Measurements from ENCODE around the gene KRT79. TPM values are rescaled to one million over a fixed set of nuclear protein-coding genes. Genes with fewer than 3 reads are reported as not detected.

Gene KRT79
- polyA plus RNA-seq, 4 donors, result 0.31 TPM; not detected in 3

DNA sequence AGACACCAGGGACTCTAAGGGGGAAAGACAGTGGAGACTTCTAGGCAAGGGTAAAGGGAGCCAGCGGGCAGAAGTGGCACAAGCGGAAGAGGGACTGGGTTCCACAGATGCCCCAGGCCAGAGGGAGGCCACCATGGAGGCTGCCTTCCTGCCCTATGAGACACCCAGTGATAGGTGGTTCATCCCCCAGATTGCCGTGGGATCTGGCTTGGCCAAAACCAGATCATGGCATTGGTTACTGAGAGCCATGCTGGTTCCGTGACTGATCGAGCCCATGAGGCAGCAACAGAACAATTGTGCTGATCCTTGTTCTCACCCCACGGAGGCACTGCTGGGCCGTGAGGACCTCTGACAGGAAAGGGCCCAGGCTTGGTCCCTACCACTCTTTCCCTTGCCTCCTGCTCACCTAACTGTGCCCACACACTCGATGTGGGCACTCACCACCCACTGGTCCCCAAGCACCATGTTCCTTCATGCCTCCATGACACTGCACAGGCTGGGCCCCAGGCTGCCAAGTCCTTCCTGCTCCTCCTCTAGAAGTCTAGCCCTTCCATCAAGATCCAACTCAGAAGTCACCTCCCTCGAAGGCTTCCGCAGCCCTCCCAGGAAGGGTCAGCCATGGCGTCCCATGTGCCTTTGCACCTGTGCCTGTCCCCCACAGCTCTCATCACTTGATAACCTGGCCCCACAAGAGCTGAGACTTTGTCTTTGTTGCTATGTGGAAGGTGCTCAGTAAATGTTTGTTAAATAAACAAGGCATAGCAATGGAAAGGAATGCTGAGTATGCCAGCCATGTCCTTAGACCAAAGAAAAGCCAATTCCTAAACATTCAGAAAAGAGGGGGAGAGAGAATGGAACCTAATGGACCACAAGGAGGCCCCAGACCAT lies 7.3 kb downstream of the KRT79 start:
- 89 to 91% (median 91%) methylated on average over 11 of the region's 11 CpGs for WGBS, 3 donors
- no peak for FAIRE-seq

DNA sequence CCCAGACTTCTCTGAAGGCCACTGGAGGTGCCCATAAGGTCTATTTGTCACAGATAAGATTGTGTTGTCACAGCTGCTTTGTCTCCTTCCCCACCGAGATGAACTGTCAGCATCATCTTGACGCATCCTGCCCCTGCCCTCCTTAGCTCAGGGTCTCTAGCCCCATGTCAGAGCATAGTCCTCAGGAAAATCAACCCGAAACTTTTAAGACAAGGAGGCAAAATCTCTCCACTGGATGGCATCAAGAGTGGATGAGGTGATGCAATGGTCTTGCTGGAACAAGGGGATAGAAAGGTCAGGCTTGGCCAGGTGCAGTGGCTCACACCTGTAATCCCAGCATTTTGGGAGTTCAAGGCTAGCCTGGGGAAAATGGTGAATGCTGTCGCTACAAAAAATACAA lies 8.2 kb downstream of the KRT79 start:
- DNase-seq, result no peak
- WGBS, 3 donors, result 72 to 77% (median 73%) methylated on average over 4 of the region's 4 CpGs
- Histone ChIP-seq H3K4me3 (ENCODE audit: low read depth in 1 of 3, low read length in 3 of 3) (no peak overlapping the region), H3K27me3 (ENCODE audit: control insufficient read depth in 3 of 3, insufficient read depth in 3 of 3, low read length in 3 of 3) (no peaks in the 10 kb centered on the region), H3K27ac (ENCODE audit: low read depth in 1 of 3, low read length in 2 of 3) (no peak overlapping the region), H3K9me3 (ENCODE audit: control insufficient read depth in 2 of 2, insufficient read depth in 1 of 2, low read depth in 1 of 2, low read length in 1 of 2) (no peaks in the 10 kb centered on the region), H3K36me3 (ENCODE audit: control insufficient read depth in 3 of 3, insufficient read depth in 2 of 3, low read depth in 1 of 3, low read length in 3 of 3) (no peaks in the 10 kb centered on the region), H3K4me1 (ENCODE audit: control insufficient read depth in 3 of 3, insufficient read depth in 2 of 3, low read depth in 1 of 3, low read length in 2 of 3) (no peaks in the 10 kb centered on the region)
- no peak for FAIRE-seq

More for the DNA sequence above, 7.3 kb downstream of the KRT79 start:
- no peak for DNase-seq
- Histone ChIP-seq H3K4me1 (ENCODE audit: control insufficient read depth in 3 of 3, insufficient read depth in 2 of 3, low read depth in 1 of 3, low read length in 2 of 3) (no peaks in the 10 kb centered on the region), H3K27me3 (ENCODE audit: control insufficient read depth in 3 of 3, insufficient read depth in 3 of 3, low read length in 3 of 3) (no peaks in the 10 kb centered on the region), H3K4me3 (ENCODE audit: low read depth in 1 of 3, low read length in 3 of 3) (no peak overlapping the region), H3K27ac (ENCODE audit: low read depth in 1 of 3, low read length in 2 of 3) (no peak overlapping the region), H3K9me3 (ENCODE audit: control insufficient read depth in 2 of 2, insufficient read depth in 1 of 2, low read depth in 1 of 2, low read length in 1 of 2) (no peaks in the 10 kb centered on the region), H3K36me3 (ENCODE audit: control insufficient read depth in 3 of 3, insufficient read depth in 2 of 3, low read depth in 1 of 3, low read length in 3 of 3) (no peaks in the 10 kb centered on the region)

DNA sequence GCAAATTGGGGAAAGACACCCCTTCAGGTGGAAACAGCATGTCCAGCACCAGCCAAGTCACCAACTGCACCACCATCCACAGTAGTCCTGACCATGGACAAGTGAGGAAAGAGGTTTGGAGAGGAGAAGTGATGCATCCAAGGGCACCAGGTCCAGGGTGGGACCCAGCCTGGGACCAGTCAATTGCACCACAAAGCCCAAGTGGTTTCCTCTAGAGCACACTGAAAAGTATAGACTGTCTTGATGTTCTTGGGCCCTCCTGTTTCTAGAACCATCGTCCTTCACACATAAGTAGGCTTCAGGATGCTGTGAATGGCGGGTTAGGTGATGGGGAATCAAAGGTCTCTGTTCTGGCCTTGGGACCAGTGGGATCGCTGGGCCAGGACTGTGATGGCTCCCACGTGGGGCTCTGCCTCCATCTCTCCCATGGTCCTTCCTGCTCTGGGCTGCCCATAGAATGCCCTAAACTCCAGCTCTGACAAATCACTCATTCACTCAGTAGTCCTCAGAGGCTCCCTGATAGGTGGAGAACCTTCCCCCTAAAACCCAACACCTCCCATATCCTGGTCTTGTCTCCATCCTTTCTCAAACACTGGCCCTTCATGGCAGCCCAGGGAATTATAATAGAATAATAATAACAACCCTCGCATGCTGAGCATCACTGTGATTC lies 9.2 kb downstream of the KRT79 start:
- no peak overlapping the region for H3K27ac ChIP-seq (ENCODE audit: low read depth in 1 of 3, low read length in 2 of 3)
- FAIRE-seq (no peak), DNase-seq (no peak)
- H3K4me3 ChIP-seq (ENCODE audit: low read depth in 1 of 3, low read length in 3 of 3), result no peak overlapping the region
- no peaks in the 10 kb centered on the region for H3K27me3 ChIP-seq (ENCODE audit: control insufficient read depth in 3 of 3, insufficient read depth in 3 of 3, low read length in 3 of 3)
- H3K9me3 ChIP-seq (ENCODE audit: control insufficient read depth in 2 of 2, insufficient read depth in 1 of 2, low read depth in 1 of 2, low read length in 1 of 2), result no peaks in the 10 kb centered on the region
- H3K4me1 ChIP-seq (ENCODE audit: control insufficient read depth in 3 of 3, insufficient read depth in 2 of 3, low read depth in 1 of 3, low read length in 2 of 3), result no peaks in the 10 kb centered on the region
- 81 to 88% (median 86%) methylated on average over 5 of the region's 5 CpGs for WGBS, 3 donors
- H3K36me3 ChIP-seq (ENCODE audit: control insufficient read depth in 3 of 3, insufficient read depth in 2 of 3, low read depth in 1 of 3, low read length in 3 of 3), result no peaks in the 10 kb centered on the region

DNA sequence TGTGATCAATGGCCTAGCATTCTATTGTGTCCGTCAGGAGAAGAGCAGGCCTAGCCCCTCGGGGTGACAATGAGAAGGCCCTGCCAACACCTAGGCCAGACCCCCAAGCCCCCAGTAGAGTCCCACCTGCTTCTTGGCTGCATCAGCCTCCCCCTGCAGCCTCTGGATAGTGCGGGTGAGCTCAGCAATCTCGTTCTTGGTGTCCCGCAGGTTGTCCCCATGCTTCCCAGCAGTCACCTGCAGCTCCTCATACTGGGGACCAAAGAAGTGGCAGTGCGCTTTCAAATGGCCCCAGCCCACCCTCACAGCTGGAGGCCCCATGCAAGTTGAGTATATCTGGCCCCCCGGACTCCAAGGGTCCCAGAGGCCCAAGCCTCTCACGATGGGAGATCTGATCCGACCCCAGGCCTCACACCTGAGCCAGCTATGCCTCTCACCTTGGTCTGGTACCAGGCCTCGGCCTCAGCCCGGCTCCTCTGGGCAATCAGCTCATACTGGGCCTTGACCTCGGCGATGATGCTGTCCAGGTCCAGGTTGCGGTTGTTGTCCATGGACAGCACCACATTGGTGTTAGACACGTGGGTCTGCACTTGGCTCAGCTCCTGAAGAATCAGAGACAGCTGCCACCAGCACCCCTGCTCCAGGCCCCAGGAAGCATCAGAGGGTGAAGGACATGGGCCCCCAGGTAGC lies 10.2 kb downstream of the KRT79 start:
- Histone ChIP-seq H3K4me1 (ENCODE audit: control insufficient read depth in 3 of 3, insufficient read depth in 2 of 3, low read depth in 1 of 3, low read length in 2 of 3) (peaks cover 0 to 2% (median 0%) of the 10 kb centered on the region in 3 donors), H3K9me3 (ENCODE audit: control insufficient read depth in 2 of 2, insufficient read depth in 1 of 2, low read depth in 1 of 2, low read length in 1 of 2) (no peaks in the 10 kb centered on the region), H3K27me3 (ENCODE audit: control insufficient read depth in 3 of 3, insufficient read depth in 3 of 3, low read length in 3 of 3) (no peaks in the 10 kb centered on the region), H3K36me3 (ENCODE audit: control insufficient read depth in 3 of 3, insufficient read depth in 2 of 3, low read depth in 1 of 3, low read length in 3 of 3) (no peaks in the 10 kb centered on the region), H3K4me3 (ENCODE audit: low read depth in 1 of 3, low read length in 3 of 3) (no peak overlapping the region), H3K27ac (ENCODE audit: low read depth in 1 of 3, low read length in 2 of 3) (no peak overlapping the region)
- DNase-seq (no peak), FAIRE-seq (no peak)
- 84 to 92% (median 86%) methylated on average over 15 of the region's 15 CpGs for WGBS, 3 donors

DNA sequence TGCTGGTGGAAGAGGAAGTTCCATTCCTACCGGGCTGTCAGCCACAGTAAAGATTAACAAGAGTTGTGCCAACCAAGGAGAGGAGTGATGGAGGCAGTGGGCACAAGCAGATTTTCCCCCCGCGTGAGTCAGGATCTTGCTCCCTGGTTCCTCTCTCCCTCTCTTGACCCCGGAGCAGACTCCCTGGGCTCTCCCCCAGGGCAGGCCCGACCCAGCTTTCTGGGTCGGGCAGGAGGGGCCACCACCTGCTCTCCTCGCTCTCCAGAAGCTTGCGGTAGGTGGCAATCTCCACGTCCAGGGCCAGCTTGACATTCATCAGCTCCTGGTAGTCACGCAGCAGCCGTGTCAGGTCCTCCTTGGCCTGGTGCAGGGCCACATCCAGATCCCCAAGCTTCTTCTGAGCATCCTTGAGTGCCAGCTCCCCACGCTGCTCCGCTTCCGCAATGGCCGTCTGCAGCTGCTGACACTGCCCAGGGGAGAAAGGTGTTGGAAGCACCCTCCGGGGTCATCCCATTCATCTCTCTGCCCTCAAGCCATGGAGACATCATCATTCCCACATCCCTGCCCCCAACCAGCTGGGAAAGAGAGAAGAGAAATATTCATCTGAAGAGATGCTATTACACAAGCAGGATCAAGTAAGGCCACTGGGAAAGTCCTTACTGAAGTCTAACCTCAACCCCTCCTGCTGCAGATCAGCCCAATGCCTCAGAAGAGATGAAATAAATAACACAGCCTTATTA lies 11.2 kb downstream of the KRT79 start:
- no peak for FAIRE-seq
- no peaks in the 10 kb centered on the region for H3K36me3 ChIP-seq (ENCODE audit: control insufficient read depth in 3 of 3, insufficient read depth in 2 of 3, low read depth in 1 of 3, low read length in 3 of 3)
- 73 to 79% (median 78%) methylated on average over 16 of the region's 16 CpGs for WGBS, 3 donors
- no peak for DNase-seq
- H3K4me1 ChIP-seq (ENCODE audit: control insufficient read depth in 3 of 3, insufficient read depth in 2 of 3, low read depth in 1 of 3, low read length in 2 of 3), result peaks cover 0 to 11% (median 0%) of the 10 kb centered on the region in 3 donors
- H3K4me3 ChIP-seq (ENCODE audit: low read depth in 1 of 3, low read length in 3 of 3), result no peak overlapping the region
- no peak overlapping the region for H3K27ac ChIP-seq (ENCODE audit: low read depth in 1 of 3, low read length in 2 of 3)
- H3K27me3 ChIP-seq (ENCODE audit: control insufficient read depth in 3 of 3, insufficient read depth in 3 of 3, low read length in 3 of 3), result no peaks in the 10 kb centered on the region
- H3K9me3 ChIP-seq (ENCODE audit: control insufficient read depth in 2 of 2, insufficient read depth in 1 of 2, low read depth in 1 of 2, low read length in 1 of 2), result no peaks in the 10 kb centered on the region

GRCh38 chr12:52821826-52822660 lies 12.1 kb downstream of the KRT79 start:
- 73 to 79% (median 79%) methylated on average over 9 to 10 of the region's 10 CpGs for WGBS, 3 donors
- DNase-seq (peak in 1 of 2 donors; percentile 63), FAIRE-seq (no peak)
- Histone ChIP-seq H3K4me1 (ENCODE audit: control insufficient read depth in 3 of 3, insufficient read depth in 2 of 3, low read depth in 1 of 3, low read length in 2 of 3) (peaks cover 0 to 11% (median 0%) of the 10 kb centered on the region in 3 donors), H3K36me3 (ENCODE audit: control insufficient read depth in 3 of 3, insufficient read depth in 2 of 3, low read depth in 1 of 3, low read length in 3 of 3) (no peaks in the 10 kb centered on the region), H3K9me3 (ENCODE audit: control insufficient read depth in 2 of 2, insufficient read depth in 1 of 2, low read depth in 1 of 2, low read length in 1 of 2) (no peaks in the 10 kb centered on the region), H3K27ac (ENCODE audit: low read depth in 1 of 3, low read length in 2 of 3) (no peak overlapping the region), H3K27me3 (ENCODE audit: control insufficient read depth in 3 of 3, insufficient read depth in 3 of 3, low read length in 3 of 3) (peaks cover 0 to 1% (median 0%) of the 10 kb centered on the region in 3 donors), H3K4me3 (ENCODE audit: low read depth in 1 of 3, low read length in 3 of 3) (no peak overlapping the region)

DNA sequence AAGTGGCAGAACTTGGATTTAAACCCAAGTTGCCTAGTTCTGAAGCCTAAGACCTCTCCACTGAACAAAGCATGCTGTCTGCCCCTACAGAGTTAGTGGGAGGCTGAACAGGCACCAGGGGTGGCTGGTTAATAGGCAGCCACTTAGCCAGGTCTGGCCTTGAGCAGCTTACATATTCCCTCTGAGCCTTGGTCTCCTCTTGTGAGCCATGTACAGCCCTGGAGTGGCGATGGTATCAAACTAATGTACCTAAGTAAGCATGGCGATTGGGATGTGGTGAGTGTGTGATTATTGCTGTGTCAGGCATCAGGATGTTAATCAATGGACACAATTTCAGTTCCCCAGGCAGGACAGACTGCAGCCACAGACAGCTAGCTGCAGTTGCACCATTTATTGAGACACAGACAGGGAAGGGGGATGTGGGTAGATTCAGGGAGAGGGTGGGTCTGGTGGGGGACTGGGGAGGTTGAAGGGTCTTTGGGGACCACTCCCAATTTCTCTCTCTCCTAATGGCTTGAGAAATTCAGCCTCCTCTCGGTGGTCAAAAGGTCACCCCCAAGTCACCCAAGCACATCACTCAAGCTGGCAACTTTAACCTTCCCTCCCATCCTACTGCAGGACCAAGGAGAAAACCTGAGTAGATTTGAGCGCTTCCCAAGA lies 12.9 kb downstream of the KRT79 start:
- Histone ChIP-seq H3K4me1 (ENCODE audit: control insufficient read depth in 3 of 3, insufficient read depth in 2 of 3, low read depth in 1 of 3, low read length in 2 of 3) (peaks cover 0 to 11% (median 0%) of the 10 kb centered on the region in 3 donors), H3K27ac (ENCODE audit: low read depth in 1 of 3, low read length in 2 of 3) (no peak overlapping the region), H3K4me3 (ENCODE audit: low read depth in 1 of 3, low read length in 3 of 3) (no peak overlapping the region), H3K9me3 (ENCODE audit: control insufficient read depth in 2 of 2, insufficient read depth in 1 of 2, low read depth in 1 of 2, low read length in 1 of 2) (no peaks in the 10 kb centered on the region), H3K27me3 (ENCODE audit: control insufficient read depth in 3 of 3, insufficient read depth in 3 of 3, low read length in 3 of 3) (peaks cover 0 to 1% (median 0%) of the 10 kb centered on the region in 3 donors), H3K36me3 (ENCODE audit: control insufficient read depth in 3 of 3, insufficient read depth in 2 of 3, low read depth in 1 of 3, low read length in 3 of 3) (no peaks in the 10 kb centered on the region)
- WGBS, 3 donors, result 87 to 94% (median 92%) methylated on average over 4 of the region's 4 CpGs
- DNase-seq, result no peak
- FAIRE-seq, result no peak
